HG03571 (cell line): ENCODE measurements around the gene CAMTA2.

Source experiments
- ATAC-seq: cut with Tn5 transposase; IDR thresholded peaks from one replicate; pipeline ENCODE4 v1.9.1; 2021; ENCODE audit not compliant: unreplicated experiment

Gene CAMTA2

GRCh38 chr17:4999430-5000093, 12.1 kb upstream of the CAMTA2 start:
- no peak for ATAC-seq

DNA sequence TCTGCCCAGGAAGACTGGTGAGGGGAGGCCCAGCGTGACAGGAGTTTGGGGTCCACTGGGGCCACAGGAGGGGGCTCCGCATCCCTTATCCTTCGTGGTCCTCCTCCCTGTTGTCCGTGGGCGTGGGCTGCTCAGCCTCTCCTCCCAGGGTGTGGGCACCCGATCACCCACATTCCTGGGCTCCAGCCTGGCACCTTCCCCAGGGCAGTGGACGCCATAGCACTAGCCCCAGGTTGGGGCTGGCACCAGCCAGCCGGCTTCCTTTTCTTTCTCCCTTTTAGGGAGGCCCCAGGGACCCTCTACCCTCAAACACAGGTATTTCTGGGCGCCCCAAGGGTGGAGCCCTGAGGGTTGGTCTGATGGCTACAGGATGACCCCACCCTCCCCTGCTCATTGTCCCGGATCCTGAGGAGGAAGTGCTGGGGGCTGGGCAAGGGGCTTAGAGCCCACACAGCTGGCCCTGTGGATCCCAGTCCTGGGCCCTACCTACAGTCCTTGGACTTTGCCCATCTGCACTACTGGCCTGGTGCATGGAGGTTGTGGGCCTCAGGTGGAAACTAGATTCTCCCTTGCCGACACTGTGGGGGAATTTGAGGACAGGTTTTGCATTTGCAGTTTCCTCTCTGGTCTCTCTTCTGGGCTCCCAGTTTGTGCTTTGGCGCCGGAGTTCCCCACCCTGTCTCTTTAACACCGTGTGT, 11.4 kb upstream of the CAMTA2 start:
- ATAC-seq = no peak

DNA sequence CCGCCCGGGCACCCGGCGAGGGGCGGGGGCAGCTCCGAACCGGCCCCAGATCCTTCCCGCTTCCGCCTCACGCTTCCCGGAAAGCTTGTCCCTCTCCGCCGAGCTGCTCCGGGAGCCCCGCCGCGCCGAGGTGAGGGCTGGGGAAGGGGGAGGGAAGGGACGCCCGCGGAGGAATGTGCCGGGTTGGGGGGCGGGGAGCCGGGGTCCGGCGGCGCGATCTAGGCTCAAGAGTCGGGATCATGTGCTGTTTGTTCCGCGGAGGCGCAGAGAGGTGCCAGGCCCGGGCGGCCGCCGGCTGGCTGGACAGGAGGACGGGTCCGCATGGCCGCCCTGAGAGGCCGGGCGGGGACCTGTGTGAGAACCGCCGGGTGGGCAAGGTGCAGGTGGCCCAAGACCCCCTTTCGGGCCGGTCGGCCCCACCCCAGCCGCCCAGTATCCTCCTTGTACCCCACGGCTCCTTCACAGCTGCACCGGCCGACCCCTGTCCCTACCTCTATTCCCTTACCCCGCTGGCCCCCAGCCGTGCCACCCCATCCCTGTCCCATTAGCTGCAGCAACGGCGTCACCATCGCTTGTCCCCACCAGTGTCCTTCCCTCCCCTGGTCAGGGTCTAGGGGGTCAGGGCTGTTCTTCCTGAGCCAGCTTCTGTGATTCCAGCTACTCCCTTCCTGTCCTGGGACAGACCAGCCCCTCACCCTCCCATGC, 10.7 kb upstream of the CAMTA2 start:
- ATAC-seq = peak; percentile 4

GRCh38 chr17:4997302-4998026, 10.0 kb upstream of the CAMTA2 start, which contains the start of the genes INCA1 and KIF1C:
TSS of gene INCA1 (minus strand) at chr17:4997522. CDS start at chr17:4994437, 3,085 bp downstream.
TSS of gene KIF1C (plus strand) at chr17:4997950. CDS start at chr17:5000247, 2,297 bp downstream.
- peak; percentile 84 for ATAC-seq

DNA sequence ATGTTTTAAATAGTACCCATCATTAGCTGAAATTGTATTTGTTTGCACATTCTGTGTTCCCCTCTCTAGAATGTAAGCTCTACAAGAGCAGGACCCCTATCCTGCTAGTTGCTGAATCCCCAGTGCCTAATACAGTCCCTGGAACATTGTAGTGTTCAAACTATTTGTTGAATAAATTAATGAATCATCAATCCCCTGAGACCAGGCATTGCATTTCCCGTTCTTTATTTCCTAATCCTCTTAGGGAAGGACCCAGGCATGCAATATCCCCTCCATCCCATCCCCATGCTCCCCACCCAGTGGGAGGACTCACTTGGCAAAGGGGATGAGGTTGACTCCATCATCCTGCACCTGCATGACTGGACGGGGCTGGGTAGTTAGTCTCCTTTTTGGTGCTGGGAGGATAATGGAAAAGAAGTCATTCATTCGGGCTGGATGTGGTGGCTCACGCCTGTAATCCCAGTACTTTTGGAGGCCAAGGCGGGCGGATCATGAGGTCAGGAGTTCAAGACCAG, 6.7 kb upstream of the CAMTA2 start:
- ATAC-seq = no peak

DNA sequence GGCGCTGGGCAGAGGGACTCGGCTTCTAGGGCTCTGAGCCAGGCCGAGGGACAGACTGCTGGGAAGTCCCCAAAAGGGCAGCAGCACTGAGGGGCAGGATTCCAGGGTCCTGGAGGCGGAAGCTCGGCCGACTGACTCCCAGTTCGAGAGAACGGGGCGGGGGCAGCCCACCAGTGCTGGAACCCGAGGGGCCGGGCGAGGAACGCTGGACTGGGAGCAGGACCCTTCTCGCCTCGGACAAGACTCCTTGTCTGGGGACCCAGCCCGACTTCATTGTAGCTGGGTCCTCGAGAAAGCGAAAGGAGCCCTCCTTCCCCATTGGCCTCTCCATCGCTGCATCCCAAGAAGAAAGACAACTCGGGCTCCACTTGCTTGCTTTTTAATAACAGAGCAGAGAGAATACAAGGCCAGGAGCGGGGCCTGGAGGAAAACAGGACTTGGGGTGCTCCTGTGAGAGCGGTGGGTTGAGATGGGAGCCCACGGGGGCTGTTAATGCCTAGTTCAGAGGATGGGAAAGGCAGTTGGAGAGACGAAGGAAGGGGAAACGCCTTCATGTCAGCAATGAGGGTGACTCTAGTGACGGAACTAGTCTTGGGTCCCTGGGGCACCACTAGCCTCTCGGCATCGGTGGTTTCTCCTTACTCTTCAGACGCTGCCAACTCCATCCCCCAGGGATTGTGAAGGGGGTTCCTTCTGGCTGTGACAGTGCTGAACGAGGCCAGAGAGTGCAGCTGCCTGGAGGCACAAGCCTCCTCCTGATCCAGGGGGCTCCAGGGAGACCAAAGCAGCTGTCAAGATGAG, 492 bp upstream of the CAMTA2 start:
- ATAC-seq = no peak

DNA sequence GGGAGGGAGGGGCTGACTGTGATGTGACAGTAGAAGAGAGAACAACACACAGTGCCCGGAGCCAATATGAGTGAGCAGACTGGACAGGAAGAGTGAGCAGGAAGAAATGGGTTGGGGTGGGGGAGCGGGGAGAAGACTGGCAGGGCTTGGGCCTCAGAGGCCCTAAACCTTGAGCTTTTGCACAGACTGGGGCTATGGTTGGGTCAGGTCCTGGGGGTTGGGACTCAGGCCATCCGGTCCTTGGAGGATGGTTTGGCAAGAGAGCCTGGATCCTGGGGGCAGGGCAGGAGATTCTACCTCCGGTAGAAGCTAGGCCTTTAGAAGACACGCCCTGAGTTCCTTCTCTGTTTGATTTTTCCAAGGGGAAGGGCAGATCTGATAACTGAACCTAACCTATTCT, 1.1 kb downstream of the CAMTA2 start:
- ATAC-seq = no peak

DNA sequence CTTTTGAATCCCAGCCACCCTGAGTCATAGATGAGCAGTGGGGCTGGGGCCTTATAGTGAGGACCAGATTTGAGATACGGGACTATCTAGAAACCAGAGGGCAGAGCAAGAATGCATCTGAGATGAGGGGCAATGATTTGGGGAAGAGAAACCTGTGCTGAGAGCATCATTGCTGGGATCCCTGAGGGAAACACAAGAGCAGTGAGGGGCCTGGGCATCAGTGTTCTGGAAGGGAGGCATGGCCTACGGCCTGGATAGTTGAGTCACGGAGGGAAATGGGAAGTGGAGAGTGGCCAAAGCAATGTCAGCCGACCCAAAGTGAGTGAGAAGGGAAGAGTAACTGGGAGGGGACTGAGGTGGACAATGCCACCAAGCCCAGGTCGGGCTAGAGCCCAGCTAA, 5.2 kb downstream of the CAMTA2 start:
- ATAC-seq = no peak

DNA sequence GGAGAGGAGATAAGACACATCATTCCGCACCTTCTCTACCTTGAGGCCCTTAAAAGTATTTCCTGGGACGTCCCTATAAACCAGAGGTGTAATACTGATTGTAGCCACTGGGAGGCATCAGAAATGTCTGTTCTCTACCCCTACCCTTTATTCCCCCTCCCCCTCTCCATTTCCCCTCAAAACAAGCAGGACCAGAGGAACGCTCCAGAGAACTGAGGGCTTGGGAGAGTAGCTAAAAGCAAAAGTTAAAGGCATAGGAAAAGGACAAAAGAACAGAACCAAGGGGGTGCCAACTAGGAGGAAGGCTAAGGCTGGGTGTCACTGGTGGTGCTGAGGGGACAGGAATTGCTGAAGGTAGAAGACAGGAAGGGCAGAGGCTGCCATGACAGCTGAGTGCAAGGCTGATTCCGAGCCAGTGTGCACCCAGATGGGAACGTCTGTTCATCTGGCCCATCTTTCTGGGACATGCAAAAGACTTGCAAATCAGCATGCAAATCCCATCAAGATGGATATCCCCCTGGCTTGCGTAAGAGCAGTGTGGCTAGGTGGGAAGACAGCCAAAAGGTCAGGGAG, 6.7 kb downstream of the CAMTA2 start:
- ATAC-seq = no peak

DNA sequence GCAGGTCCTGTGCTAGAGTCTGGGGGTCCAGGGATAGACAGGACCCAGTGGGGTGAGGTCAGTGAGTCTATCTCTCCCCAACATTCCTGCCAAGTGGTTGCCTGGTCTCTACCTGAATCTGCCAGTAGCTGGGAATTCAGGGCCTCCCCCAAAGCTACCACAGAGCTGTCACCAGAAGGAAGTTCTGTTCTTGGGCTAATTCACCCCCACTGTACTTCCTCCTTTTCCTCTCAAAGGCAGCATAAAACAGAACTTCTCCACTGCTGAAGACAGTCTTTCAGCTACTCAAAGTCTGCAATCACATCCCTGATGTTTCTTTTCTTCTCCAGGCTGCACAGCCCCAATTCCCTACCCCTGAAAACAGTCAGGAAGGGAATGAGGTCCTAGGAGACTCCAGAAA, 8.7 kb downstream of the CAMTA2 start:
- no peak for ATAC-seq

GRCh38 chr17:4974115-4974670, 13.3 kb downstream of the CAMTA2 start:
- no peak for ATAC-seq

DNA sequence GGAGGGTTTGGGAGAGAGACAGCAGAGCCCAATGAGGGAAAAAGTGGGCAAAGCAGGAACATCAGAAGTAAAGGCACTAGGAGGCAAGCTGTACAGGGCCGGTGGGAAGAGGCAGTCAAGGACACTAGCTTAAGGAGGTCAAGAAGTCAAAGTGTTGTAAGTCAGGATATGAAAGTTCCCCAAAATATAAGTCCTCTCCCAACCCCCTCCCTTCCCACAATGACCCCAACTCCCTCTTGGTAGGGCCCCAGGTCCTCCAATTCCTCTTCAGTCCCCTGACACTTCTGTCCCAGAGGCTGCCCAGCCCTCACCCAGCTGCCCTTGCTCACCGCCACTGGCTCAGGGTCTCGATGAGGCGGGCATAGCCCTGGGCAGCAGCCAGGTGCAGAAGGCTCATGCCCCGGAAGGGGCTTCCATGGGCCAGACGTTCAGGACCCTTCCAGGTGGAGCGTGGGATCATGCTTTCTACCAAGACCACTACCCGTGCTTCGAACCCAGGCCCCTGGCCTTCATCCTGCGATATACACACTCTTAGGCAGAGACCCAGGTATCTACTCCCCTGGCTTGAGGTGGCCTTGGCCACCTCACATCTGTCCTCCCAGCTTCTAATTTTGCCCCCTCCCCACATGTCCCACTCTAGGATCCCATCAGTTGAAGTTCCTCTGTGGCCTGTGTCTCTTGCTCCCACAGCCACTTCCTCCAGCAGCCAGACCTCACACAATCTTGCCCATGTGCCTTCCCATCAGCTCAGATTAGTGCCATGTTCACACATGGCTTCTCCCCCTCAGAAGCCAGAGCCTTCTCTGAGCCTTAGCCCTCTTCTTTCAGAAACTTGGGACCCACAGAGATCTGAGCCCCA, 14.0 kb downstream of the CAMTA2 start:
- no peak for ATAC-seq

DNA sequence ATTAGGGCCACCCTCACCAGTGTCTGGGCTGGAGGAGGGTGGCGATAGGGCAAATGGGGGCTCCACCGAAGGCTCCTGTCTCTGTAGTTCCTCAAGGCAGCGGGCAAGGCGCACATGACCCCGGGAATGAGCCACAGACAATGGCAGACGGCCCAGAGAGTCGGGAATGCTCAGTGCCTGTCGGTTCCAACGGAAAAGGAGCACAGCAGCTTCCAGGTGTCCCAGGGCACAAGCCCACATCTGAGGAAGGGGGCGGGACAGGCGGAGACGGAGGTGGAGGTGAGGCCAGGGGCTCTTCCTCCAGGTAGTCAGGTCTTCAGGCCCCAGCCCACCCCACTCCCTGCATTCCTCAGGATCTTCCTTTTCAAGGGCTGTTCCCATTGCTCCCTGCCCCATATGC, 14.7 kb downstream of the CAMTA2 start:
- ATAC-seq = no peak

- ATAC-seq = no peak
Observed at GRCh38 chr17:4972322-4972721, 15.2 kb downstream of the CAMTA2 start.

- ATAC-seq = no peak
Observed at GRCh38 chr17:4971826-4972225, 15.6 kb downstream of the CAMTA2 start.

DNA sequence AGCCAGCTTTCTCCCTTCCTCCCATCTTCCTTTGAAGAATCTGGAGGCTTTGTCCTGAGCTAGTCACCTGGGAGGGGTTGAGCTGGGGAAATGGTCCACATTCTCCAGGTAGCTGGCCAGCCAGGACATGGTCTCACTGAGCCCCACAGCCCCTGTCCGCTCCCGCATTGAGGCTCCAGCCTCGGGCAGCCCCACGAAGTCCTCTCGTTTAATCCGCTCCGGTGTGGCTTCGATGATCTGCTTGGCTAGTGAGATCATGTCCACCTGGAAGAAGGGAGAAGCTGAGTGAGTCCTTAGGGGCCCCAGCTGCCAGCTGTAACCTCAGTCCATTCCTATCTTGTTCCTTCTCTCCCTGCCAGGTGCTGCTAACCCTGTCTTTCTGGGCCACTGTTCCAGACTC, 17.2 kb downstream of the CAMTA2 start:
- no peak for ATAC-seq

DNA sequence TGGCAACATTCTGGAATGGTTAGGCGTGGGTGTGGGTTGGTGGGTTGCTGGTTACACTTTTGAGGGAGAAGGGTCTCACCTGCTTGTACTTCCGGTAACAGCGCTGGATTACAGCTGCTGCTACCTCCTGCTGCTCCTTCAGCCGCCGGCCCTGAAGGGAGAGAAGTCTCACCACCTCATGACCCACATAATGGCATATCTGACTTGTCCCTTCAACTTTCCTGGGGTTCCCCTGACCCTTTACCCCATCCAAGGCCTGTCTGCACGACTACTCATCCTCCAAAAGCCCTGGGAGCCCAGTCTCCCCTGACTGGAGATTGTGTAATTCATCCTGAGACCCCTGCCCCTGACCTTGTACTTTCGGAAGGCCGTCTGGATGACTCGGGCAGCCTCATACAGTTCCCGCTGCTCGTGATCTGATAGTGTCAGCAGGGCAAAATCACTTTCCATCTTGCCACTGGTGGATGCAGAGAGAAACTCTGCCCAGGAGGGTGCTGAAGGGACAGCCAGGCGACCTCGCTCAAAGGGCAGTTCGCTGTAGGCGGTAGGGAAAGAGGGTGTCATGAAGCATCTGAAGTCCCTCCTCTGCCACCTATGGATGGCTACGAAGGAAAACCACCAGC, 17.8 kb downstream of the CAMTA2 start:
- no peak for ATAC-seq

DNA sequence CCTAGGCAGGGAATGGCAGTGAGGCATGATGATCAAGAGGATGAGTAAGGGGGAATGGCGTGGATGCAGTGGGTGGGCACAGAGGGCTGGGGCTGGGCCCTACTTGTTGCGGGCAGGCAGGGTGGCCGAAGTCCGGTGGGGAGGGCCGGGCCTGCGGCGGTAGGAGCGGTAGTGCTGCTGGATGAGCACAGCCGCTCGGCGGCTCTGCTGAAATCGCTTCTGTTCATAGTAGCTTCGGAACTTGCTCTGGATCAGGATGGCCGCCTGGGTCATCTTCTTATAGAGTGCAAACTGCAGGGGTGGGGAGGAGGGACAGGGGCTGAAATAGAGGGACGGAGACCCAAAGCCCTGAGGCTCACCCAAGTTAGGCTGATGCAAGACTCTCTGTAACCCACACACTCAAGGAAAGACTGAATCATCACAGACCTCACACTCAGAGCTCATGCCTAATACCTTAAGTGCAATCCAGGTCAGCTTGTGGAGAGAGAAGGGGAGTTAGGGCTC, 18.4 kb downstream of the CAMTA2 start:
- no peak for ATAC-seq
